A673 (cell line): Measurements from ENCODE around the gene MMP2. TPM values are rescaled to one million over a fixed set of nuclear protein-coding genes. Genes with fewer than 3 reads are reported as not detected.

Experiments used
- BruUV-seq: library from RNA; stranded (reverse); fragments of 400-500 nt; replicated peaks from 2 replicates; lab custom pipeline; 2021; lab: Mats Ljungman, UMichigan
- CTCF ChIA-PET: fragments of 300-600 bp; sonication (Branson Sonifier 250); formaldehyde crosslinking; loops from one replicate; lab custom pipeline; 2022; ENCODE audit warnings: antibody characterized with exemption; lab: Charles Lee
- POLR2A ChIA-PET: fragments of 300-600 bp; sonication (Branson Sonifier 250); formaldehyde crosslinking; loops from one replicate; lab custom pipeline; 2022; ENCODE audit warnings: antibody characterized with exemption; ENCODE audit not compliant: low non-redundant PET; lab: Charles Lee
- DNase-seq: peaks from one replicate; pipeline ENCODE4 v3.0.0-alpha.2; 2015; ENCODE audit warnings: low spot score
- H3K27ac ChIP-seq: fragments of 200-600 bp; sonication (generic); 2 replicates; pipeline ENCODE4 v1.5.1; 2016; ENCODE audit warnings: mixed run types, low read depth, mild to moderate bottlenecking, mixed read lengths, antibody characterized with exemption, low read length; ENCODE audit not compliant: poor library complexity, severe bottlenecking
- H3K27me3 ChIP-seq: fragments of 200-600 bp; sonication (generic); replicated peaks from 2 replicates; pipeline ENCODE4 v1.6.1; 2017; ENCODE audit warnings: mixed run types, low read depth, mild to moderate bottlenecking, mixed read lengths, antibody characterized with exemption, low read length; ENCODE audit not compliant: insufficient read depth, poor library complexity
- H3K36me3 ChIP-seq: fragments of 200-600 bp; sonication (generic); 2 replicates; pipeline ENCODE4 v1.6.1; 2016; ENCODE audit warnings: mixed run types, mild to moderate bottlenecking, mixed read lengths, antibody characterized with exemption, low read length; ENCODE audit not compliant: insufficient read depth, poor library complexity, severe bottlenecking
- H3K4me1 ChIP-seq: fragments of 200-600 bp; sonication (generic); 2 replicates; pipeline ENCODE4 v1.6.1; 2017; ENCODE audit warnings: mixed run types, mild to moderate bottlenecking, mixed read lengths, antibody characterized with exemption, low read length; ENCODE audit not compliant: insufficient read depth, poor library complexity, severe bottlenecking
- H3K4me3 ChIP-seq: fragments of 200-600 bp; sonication (generic); 2 replicates; pipeline ENCODE4 v1.5.1; 2016; ENCODE audit warnings: low read depth, mixed run types, mild to moderate bottlenecking, mixed read lengths, low read length; ENCODE audit not compliant: poor library complexity, severe bottlenecking
- H3K9me3 ChIP-seq: fragments of 200-600 bp; sonication (generic); 2 replicates; pipeline ENCODE4 v1.6.1; 2016; ENCODE audit warnings: mixed run types, low read depth, mild to moderate bottlenecking, mixed read lengths, antibody characterized with exemption, low read length; ENCODE audit not compliant: poor library complexity, severe bottlenecking
- EZH2 ChIP-seq: fragments of 200-600 bp; sonication (generic); IDR thresholded peaks from 2 replicates; pipeline ENCODE4 v1.6.1; 2017; ENCODE audit warnings: borderline replicate concordance, low read depth, mild to moderate bottlenecking, mixed read lengths, antibody characterized with exemption, low read length; ENCODE audit not compliant: poor library complexity, severe bottlenecking
- intact Hi-C: fragments of 100-400 bp; cut with micrococcal nuclease; formaldehyde crosslinking; loops from one replicate; pipeline ENCODE4 v1.10.0; 2022; ENCODE audit not compliant: unreplicated experiment
- total RNA-seq: library from RNA; stranded (reverse); gene quantifications from 2 replicates; pipeline ENCODE4 v1.2.3, GENCODE V29; 2021
- TF ChIP-seq, protein P1 (sequence below): fragments of 300-800, 200-600 bp; sonication (generic); conservative IDR thresholded peaks from 2 replicates; pipeline ENCODE4 v1.5.1; 2017; ENCODE audit warnings: low read depth, mild to moderate bottlenecking, antibody characterized with exemption, low read length, moderate library complexity, mixed read lengths

Gene MMP2
- total RNA-seq, 1 experiment from 2014 or later, result 36.2 TPM

DNA sequence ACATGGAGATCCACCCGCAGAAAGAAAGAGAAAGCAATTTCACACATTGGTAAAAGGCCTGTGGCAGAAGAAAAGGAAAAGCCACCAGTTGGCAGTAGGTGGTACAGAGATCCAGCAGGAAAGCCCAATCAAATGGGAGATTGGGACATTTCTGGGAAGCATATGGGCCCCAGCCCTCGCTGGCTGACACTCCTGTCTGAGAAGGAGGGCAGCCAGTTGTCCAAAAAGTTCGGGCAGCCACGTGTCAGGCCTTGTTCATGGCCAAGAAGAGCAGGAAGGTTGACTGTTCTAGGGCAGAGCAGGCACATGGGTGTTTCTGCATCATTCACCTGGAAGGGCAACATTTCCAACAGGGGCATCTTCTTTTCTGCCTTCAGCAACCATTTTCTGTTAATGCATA lies 45.0 kb upstream of the MMP2 start:
- DNase-seq, result no peak
- POLR2A ChIA-PET, result no interaction called here
- no peak overlapping the region for H3K27ac ChIP-seq
- intact Hi-C loops, result no loop called here
- H3K36me3 ChIP-seq, result no peaks in the 10 kb centered on the region
- no TSS peak for BruUV-seq
- H3K4me1 ChIP-seq, result no peaks in the 10 kb centered on the region
- H3K4me3 ChIP-seq, result no peak overlapping the region
- peaks cover 5% of the 10 kb centered on the region for H3K27me3 ChIP-seq
- CTCF ChIA-PET, result no interaction called here
- TF ChIP-seq, protein P1, sequence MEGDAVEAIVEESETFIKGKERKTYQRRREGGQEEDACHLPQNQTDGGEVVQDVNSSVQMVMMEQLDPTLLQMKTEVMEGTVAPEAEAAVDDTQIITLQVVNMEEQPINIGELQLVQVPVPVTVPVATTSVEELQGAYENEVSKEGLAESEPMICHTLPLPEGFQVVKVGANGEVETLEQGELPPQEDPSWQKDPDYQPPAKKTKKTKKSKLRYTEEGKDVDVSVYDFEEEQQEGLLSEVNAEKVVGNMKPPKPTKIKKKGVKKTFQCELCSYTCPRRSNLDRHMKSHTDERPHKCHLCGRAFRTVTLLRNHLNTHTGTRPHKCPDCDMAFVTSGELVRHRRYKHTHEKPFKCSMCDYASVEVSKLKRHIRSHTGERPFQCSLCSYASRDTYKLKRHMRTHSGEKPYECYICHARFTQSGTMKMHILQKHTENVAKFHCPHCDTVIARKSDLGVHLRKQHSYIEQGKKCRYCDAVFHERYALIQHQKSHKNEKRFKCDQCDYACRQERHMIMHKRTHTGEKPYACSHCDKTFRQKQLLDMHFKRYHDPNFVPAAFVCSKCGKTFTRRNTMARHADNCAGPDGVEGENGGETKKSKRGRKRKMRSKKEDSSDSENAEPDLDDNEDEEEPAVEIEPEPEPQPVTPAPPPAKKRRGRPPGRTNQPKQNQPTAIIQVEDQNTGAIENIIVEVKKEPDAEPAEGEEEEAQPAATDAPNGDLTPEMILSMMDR, result no peak
- no peak for TF ChIP-seq EZH2
- no peaks in the 10 kb centered on the region for H3K9me3 ChIP-seq

DNA sequence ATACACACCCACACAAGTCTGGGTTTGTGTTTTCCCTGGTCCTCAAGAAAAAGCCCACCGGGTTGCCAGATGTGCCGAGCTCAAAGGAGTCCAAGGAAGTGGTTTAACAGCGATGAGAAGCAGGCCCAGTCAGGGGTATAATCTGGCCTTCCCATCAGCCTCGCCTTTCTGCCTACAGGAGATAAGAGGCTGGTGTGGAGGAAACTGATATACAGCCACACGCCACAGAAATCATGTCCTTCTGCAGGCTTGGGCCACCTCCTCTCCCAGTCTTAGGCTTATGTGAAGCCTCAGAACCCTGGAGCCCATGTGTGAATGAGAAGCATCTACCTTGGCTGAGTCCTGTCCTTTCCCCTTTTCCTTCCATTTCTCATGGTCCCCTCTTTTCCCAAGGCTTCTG lies 43.6 kb upstream of the MMP2 start:
- H3K4me1 ChIP-seq, result no peaks in the 10 kb centered on the region
- H3K27ac ChIP-seq, result no peak overlapping the region
- BruUV-seq, result no TSS peak
- H3K36me3 ChIP-seq, result no peaks in the 10 kb centered on the region
- no peaks in the 10 kb centered on the region for H3K9me3 ChIP-seq
- H3K27me3 ChIP-seq, result peaks cover 16% of the 10 kb centered on the region
- intact Hi-C loops, result no loop called here
- ChIA-PET CTCF (no interaction called here), POLR2A (no interaction called here)
- no peak for TF ChIP-seq EZH2
- TF ChIP-seq, protein P1, result no peak
- no peak for DNase-seq
- H3K4me3 ChIP-seq, result no peak overlapping the region

DNA sequence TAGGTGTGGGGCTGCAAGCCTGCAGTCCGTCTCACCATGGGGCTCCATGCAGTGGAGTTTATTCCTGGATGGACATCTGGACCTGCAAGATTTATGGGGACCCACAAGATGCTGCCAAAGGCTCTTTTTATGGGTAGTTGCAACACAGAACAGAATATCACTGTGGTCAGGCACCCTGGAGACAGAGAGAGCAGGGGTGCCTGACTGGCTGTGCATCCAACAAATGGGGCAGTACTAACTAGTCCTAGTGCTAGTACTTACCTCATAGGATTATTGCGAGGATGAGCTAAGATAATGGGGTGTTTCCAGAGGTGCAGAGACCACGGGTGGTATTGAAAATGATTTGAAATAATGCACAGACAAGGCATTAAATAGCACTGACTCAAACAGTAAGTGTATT lies 42.4 kb upstream of the MMP2 start:
- no peak for TF ChIP-seq EZH2
- no TSS peak for BruUV-seq
- Histone ChIP-seq H3K27me3 (peaks cover 16% of the 10 kb centered on the region), H3K36me3 (no peaks in the 10 kb centered on the region), H3K9me3 (no peaks in the 10 kb centered on the region), H3K4me3 (no peak overlapping the region), H3K27ac (no peak overlapping the region), H3K4me1 (no peaks in the 10 kb centered on the region)
- intact Hi-C loops, result no loop called here
- no peak for DNase-seq
- CTCF ChIA-PET, result no interaction called here
- POLR2A ChIA-PET, result no interaction called here

DNA sequence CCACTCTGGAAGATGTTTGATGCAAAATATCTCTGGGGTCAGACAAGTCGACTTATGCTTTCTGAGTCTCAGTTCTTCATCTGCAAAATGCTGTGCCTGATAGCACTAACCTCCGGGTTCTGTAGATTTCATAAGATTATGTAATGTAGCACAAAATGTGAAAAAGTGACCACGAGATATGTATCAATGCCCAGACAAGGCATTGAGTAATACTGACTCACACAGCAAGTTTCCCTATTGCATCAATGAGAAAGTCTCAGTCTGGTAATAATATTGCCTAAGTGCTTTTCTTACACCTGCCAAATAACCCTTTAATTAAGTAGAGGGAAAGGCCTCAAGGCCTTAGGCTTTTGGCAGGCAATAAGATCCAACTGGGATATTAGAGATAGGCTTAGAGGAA lies 41.4 kb upstream of the MMP2 start:
- Histone ChIP-seq H3K36me3 (no peaks in the 10 kb centered on the region), H3K4me1 (no peaks in the 10 kb centered on the region), H3K4me3 (no peak overlapping the region), H3K27me3 (peaks cover 16% of the 10 kb centered on the region), H3K9me3 (no peaks in the 10 kb centered on the region), H3K27ac (no peak overlapping the region)
- no peak for DNase-seq
- ChIA-PET CTCF (no interaction called here), POLR2A (no interaction called here)
- intact Hi-C loops, result no loop called here
- TF ChIP-seq, protein P1, result no peak
- TF ChIP-seq EZH2, result no peak
- BruUV-seq, result no TSS peak
